Chondrocyte (in vitro differentiated cells): Measurements from ENCODE around the gene MYOM1. TPM values are rescaled to one million over a fixed set of nuclear protein-coding genes. Genes with fewer than 3 reads are reported as not detected.
A peak's percentile ranks its signal among the peaks of the same experiment; 100 is the strongest.

Experiments
- DNase-seq: peaks from one replicate; pipeline ENCODE4 v3.0.0; 2021; ENCODE audit warnings: mixed read lengths, low spot score
- H3K27ac Mint-ChIP-seq: one replicate; pipeline ENCODE4 v1.8.0; 2021; ENCODE audit warnings: mild to moderate bottlenecking, moderate library complexity, mixed read lengths; ENCODE audit not compliant: unreplicated experiment
- H3K27me3 Mint-ChIP-seq: 2 replicates; pipeline ENCODE4 v1.8.0; 2021; ENCODE audit warnings: low read depth, mixed read lengths
- H3K36me3 Mint-ChIP-seq: 2 replicates; pipeline ENCODE4 v1.8.0; 2021; ENCODE audit warnings: low read depth, mixed read lengths
- H3K4me1 Mint-ChIP-seq: 2 replicates; pipeline ENCODE4 v1.8.0; 2021; ENCODE audit warnings: low read depth, mild to moderate bottlenecking, mixed read lengths
- H3K4me3 Mint-ChIP-seq: one replicate; pipeline ENCODE4 v1.8.0; 2021; ENCODE audit warnings: mild to moderate bottlenecking, moderate library complexity, mixed read lengths; ENCODE audit not compliant: unreplicated experiment
- H3K9me3 Mint-ChIP-seq: 2 replicates; pipeline ENCODE4 v1.8.0; 2021; ENCODE audit warnings: low read depth, mixed read lengths
- total RNA-seq: library from RNA; stranded (reverse); gene quantifications from 3 replicates; pipeline ENCODE4 v1.2.1, GENCODE V29; 2021
- TF ChIP-seq, protein P1 (sequence below): fragments of 200-600 bp; sonication (generic); IDR thresholded peaks from 2 replicates; pipeline ENCODE4 v1.5.0; 2021; ENCODE audit warnings: antibody characterized with exemption, mild to moderate bottlenecking, moderate library complexity

Gene MYOM1
- total RNA-seq, 1 donor from 2014 or later: 1.5 TPM

DNA sequence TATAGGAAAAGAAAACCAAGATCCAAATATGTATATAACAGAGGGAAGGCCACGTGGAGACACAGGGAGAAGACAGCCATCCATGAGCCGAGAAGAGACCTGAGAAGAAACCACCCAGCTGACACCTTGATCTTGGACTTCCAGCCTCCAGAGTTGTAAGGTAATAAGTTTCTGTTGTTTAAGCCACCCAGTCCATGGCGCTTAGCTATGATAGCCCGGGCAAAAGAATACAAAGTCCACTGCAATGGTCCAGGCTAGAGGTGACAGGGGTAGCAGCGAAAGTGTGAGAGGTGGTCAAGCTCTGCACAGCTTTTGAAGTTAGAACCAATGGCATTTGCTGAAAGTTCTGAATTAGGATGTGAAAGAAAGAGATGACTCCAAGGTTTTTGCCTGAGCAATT is 2.8 kb downstream of the MYOM1 start:
- no peaks in the 10 kb centered on the region for H3K36me3 Mint-ChIP-seq
- H3K4me1 Mint-ChIP-seq: peaks cover 47% of the 10 kb centered on the region
- no peaks in the 10 kb centered on the region for H3K27me3 Mint-ChIP-seq
- DNase-seq: no peak
- no peak overlapping the region for H3K4me3 Mint-ChIP-seq
- peaks cover 5% of the 10 kb centered on the region for H3K9me3 Mint-ChIP-seq
- TF ChIP-seq, protein P1, sequence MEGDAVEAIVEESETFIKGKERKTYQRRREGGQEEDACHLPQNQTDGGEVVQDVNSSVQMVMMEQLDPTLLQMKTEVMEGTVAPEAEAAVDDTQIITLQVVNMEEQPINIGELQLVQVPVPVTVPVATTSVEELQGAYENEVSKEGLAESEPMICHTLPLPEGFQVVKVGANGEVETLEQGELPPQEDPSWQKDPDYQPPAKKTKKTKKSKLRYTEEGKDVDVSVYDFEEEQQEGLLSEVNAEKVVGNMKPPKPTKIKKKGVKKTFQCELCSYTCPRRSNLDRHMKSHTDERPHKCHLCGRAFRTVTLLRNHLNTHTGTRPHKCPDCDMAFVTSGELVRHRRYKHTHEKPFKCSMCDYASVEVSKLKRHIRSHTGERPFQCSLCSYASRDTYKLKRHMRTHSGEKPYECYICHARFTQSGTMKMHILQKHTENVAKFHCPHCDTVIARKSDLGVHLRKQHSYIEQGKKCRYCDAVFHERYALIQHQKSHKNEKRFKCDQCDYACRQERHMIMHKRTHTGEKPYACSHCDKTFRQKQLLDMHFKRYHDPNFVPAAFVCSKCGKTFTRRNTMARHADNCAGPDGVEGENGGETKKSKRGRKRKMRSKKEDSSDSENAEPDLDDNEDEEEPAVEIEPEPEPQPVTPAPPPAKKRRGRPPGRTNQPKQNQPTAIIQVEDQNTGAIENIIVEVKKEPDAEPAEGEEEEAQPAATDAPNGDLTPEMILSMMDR: no peak
- peak overlapping the region; percentile 55 for H3K27ac Mint-ChIP-seq

DNA sequence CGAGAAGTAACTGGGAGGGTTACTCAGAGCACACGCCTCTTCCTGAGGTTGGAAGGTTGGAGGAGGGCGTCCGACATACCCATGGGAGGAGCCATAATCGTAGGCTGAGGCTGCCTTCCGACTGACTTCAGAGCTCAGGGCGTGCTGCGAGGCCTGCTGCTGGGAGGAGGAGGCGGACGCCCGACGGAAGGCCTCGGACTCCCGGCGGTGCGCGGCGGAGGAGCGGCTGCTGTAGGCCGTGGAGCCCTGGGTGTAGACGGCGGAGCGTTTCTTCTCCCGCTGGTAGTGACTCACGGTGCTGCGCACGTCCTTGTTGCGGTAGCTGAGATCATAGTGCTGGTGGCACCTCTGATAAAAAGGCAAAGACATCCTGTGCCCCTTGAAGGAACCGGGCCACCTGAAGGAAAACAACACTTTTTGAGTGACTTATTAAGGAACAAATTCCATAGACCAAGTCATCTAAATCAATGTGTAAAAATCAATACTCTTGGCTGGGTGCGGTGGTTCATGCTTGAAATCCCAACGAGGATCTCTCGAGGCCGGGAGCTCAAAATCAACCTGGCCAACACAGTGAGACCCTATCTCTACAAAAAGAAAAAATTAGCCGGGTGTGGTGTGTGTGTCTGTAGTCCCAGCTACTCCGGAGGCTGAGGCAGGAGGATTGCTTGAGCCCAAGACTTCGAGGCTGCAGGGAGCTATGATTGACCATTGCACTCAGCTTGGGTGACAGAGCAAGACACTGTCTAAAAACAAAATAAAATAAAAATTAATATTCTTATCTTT is 4.7 kb downstream of the MYOM1 start:
- DNase-seq: no peak
- H3K4me3 Mint-ChIP-seq: no peak overlapping the region
- H3K27me3 Mint-ChIP-seq: no peaks in the 10 kb centered on the region
- H3K4me1 Mint-ChIP-seq: peaks cover 56% of the 10 kb centered on the region
- peaks cover 5% of the 10 kb centered on the region for H3K9me3 Mint-ChIP-seq
- no peak overlapping the region for H3K27ac Mint-ChIP-seq
- TF ChIP-seq, protein P1: no peak
- H3K36me3 Mint-ChIP-seq: no peaks in the 10 kb centered on the region

DNA sequence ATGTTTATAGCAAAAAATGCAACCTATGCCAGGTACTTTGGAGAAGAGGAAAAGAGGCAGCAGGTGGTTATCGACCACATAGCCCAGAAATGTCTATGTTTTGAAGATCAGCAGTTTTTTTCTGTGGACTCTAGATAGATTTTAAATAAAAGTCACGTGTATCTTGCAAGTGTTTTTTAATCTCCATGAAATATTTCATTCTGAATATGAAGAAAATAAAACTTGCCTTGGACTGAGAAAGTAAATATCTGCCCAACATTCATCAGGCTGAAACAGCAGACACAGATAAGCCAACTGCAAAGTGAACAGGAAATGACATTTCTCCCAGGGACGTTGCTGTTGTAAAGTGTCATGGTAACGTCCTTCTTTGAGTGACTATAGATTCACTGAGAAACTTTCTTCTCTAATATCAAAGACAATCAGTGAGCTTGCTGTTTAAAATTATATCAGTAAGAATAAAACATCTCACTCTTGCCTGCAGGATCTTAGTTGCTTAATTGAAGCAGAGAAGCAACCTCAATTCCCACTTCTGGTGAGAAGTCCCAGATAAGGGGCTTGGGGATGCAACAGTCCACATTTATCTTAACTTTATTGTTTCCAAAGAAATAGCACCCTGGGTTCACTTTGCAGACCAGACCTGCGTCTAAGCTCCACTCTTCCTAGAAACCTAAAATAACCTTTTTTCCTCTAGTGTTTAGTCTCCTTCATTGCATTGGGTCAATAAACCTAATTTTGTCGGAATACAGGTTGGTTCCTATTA is 6.3 kb downstream of the MYOM1 start:
- Mint-ChIP-seq H3K4me3 (no peak overlapping the region), H3K9me3 (peaks cover 5% of the 10 kb centered on the region), H3K4me1 (peaks cover 43% of the 10 kb centered on the region), H3K27me3 (no peaks in the 10 kb centered on the region), H3K36me3 (no peaks in the 10 kb centered on the region), H3K27ac (peak overlapping the region; percentile 8)
- TF ChIP-seq, protein P1: no peak
- no peak for DNase-seq

DNA sequence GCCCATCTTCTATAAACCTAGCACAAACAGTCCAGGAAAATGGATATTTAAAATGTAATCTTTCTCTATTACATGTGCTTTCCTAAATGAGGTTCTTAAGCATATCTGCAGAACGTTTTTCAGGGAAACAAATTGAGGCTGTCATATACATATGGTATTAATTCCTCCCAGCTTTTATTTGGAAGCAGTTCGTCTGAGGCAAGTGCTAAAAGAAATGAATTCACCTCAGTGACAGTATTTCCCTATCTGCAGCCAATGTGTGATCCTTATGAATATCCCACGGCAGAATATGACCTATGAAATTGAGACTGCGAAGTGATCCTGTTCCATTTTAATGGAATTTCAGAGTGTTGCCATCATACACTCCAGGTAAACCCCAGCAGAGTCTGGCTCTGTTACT is 7.1 kb downstream of the MYOM1 start:
- no peaks in the 10 kb centered on the region for H3K36me3 Mint-ChIP-seq
- TF ChIP-seq, protein P1: no peak
- H3K4me3 Mint-ChIP-seq: no peak overlapping the region
- no peaks in the 10 kb centered on the region for H3K27me3 Mint-ChIP-seq
- H3K9me3 Mint-ChIP-seq: peaks cover 5% of the 10 kb centered on the region
- H3K27ac Mint-ChIP-seq: no peak overlapping the region
- DNase-seq: no peak
- H3K4me1 Mint-ChIP-seq: peaks cover 35% of the 10 kb centered on the region

DNA sequence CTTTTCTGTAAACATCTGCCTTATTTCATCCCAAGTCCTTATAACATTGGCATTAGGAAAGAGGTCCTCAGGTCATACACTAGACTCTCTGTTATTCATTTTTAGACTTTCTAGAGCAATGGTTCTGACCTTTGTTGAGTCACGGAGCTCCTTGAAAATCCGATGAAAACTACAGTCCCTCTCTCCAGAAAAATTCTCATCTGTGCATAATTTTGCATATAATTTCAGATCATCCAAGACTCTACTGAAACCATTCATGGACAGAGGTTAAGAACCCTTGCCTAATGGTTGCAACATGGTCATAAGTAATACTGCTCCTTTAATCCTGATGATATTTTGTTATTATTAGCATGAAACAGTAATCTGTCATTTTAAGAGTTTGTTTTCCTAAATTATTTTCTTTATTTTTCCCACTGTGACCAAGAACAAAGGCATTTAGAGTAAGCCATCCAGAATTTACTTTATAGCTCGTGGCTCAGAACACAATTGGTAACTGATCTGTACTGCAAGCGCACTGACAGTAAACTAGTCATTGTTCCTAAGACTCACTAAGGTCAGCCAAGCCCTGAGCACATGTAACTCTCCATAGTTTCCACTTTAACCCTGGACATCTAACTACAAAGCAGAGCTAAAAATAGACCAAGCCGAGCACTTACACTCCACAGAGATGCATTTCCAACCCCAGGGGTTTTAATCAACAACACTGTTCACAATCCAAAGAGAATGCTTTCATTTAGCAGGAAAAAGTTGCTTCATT is 8.4 kb downstream of the MYOM1 start:
- no peaks in the 10 kb centered on the region for H3K27me3 Mint-ChIP-seq
- H3K4me1 Mint-ChIP-seq: peaks cover 29% of the 10 kb centered on the region
- TF ChIP-seq, protein P1: no peak
- peak overlapping the region; percentile 0 for H3K27ac Mint-ChIP-seq
- H3K36me3 Mint-ChIP-seq: peaks cover 1% of the 10 kb centered on the region
- no peak overlapping the region for H3K4me3 Mint-ChIP-seq
- DNase-seq: no peak
- peaks cover 5% of the 10 kb centered on the region for H3K9me3 Mint-ChIP-seq
